GM10248 (cell line): ENCODE results near the gene POLR2F.

ENCODE experiments used
- CTCF ChIA-PET: fragments of 300-600 bp; sonication (Branson Sonifier 250); formaldehyde crosslinking; extraction: SDS; loops from one replicate; lab custom pipeline; 2021; ENCODE audit warnings: antibody characterized with exemption; lab: Yijun Ruan, JAX
- POLR2A ChIA-PET: fragments of 350-650 bp; sonication (Branson Sonifier 250); formaldehyde crosslinking; extraction: SDS; loops from one replicate; lab custom pipeline; 2020; ENCODE audit warnings: antibody characterized with exemption; lab: Yijun Ruan, JAX
- DNase-seq: peaks from one replicate; pipeline ENCODE4 v3.0.0; 2012; ENCODE audit errors: extremely low spot score
- TF ChIP-seq, protein P1 (sequence below): IDR thresholded peaks from 2 replicates; pipeline ENCODE4 v1.5.1; 2012; ENCODE audit warnings: mild to moderate bottlenecking, low read depth; ENCODE audit errors: extremely low read depth, missing control alignments, control extremely low read depth

The POLR2F gene

DNA sequence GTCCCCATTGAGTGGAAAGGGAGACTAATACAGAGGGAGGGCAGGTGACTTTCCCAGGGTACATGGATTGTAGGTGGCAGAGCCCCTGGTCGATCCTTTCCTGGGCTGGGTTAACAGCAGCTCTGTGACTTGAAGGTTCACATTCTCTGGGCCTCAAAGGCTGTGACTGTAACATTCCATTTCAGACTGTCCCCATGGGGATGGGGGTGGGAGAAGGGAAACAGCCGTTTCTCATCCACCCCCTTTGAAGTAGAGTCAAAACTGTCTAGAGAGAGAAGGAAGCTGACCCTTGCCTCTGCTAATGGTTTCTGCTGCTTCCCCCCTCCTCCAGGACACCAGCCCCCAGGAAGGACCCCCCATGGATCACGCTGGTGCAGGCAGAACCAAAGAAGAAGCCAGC lies 28.2 kb upstream of the POLR2F start:
- ChIA-PET CTCF (interaction anchor here (1.1 kb wide), 1 partner anchor 319 kb away, joined by 3 read pairs; no protein-coding TSS in a partner anchor), POLR2A (no interaction called here)
- DNase-seq, result no peak
- TF ChIP-seq, protein P1, sequence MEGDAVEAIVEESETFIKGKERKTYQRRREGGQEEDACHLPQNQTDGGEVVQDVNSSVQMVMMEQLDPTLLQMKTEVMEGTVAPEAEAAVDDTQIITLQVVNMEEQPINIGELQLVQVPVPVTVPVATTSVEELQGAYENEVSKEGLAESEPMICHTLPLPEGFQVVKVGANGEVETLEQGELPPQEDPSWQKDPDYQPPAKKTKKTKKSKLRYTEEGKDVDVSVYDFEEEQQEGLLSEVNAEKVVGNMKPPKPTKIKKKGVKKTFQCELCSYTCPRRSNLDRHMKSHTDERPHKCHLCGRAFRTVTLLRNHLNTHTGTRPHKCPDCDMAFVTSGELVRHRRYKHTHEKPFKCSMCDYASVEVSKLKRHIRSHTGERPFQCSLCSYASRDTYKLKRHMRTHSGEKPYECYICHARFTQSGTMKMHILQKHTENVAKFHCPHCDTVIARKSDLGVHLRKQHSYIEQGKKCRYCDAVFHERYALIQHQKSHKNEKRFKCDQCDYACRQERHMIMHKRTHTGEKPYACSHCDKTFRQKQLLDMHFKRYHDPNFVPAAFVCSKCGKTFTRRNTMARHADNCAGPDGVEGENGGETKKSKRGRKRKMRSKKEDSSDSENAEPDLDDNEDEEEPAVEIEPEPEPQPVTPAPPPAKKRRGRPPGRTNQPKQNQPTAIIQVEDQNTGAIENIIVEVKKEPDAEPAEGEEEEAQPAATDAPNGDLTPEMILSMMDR, result no peak

DNA sequence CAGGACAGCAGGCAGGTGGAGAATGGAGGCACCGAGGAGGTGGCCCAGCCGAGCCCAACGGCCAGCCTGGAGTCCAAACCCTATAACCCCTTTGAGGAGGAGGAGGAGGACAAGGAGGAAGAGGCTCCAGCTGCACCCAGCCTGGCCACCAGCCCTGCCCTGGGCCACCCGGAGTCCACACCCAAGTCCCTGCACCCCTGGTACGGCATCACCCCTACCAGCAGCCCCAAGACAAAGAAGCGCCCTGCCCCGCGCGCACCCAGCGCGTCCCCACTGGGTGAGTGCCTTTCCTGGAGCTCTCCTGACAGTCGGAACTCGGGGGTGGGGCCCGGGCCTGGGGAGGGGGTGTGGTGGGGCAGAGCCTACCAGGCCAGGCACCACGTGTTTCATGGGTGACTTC lies 27.7 kb upstream of the POLR2F start:
- DNase-seq, result no peak
- ChIA-PET CTCF (interaction anchor here (0.9 to 1.1 kb wide), 3 partner anchors 12 to 319 kb away, joined by 3 to 4 read pairs (median 3); no protein-coding TSS in a partner anchor), POLR2A (no interaction called here)
- TF ChIP-seq, protein P1, result no peak

DNA sequence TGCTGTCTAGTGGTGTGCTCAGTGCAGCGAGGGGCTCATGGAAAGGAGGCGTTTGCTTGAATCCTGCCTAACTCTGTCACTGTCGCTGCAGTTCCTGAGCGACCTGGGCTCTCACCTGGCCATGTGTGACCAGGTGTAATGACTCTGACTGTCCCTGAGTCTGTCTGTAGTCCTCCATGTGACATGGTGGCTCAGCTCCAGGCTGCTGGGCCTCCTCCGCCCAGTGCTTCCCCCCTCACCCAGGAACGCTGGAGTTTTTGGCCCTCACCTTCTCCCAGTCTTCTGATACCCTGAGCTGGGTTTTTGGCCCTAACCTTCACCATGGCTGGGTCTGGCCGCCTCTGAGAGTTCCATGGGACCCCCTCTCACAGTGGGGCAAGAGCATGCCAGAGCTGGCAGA lies 27.1 kb upstream of the POLR2F start:
- TF ChIP-seq, protein P1, result no peak
- POLR2A ChIA-PET, result no interaction called here
- no peak for DNase-seq
- CTCF ChIA-PET, result interaction anchor here (0.9 to 1.6 kb wide), 4 partner anchors 12 to 320 kb away, joined by 3 to 4 read pairs (median 4); no protein-coding TSS in a partner anchor

DNA sequence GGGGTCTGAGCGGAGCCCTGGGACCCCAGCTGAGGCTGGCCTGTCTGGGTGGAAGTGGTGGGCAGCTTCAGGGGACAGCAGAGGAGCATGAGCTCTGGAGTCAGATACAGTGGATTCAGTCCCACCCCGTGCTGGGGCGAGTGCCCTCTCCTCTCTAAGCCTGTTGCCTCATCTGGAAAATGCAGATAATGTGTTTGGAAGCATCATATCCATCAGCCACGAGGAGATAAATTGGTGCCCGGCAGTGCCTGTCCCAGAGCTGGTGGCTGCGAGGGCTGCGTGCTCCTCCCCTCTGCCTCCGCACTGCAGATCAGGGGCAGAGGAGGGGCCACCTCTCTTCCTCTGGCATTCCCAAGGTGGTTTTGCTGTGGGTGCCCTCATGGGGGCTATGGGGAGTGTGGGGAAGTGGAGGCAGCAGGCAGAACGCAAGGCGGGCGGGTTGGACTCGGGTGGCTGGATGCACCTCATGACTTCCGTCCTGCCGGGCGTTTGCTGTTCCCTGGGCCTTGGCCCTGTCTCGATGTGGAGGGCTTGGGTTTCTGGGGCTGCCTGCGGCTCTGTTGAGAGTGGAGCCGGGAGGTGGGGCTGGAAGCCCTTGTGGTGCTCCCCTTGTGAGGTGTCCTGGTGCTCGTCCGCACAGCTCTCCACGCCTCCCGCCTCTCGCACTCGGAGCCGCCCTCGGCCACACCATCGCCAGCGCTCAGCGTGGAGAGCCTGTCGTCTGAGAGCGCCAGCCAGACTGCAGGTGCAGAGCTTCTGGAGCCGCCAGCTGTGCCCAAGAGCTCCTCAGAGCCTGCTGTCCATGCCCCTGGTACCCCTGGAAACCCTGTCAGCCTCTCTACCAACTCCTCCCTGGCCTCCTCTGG lies 26.5 kb upstream of the POLR2F start:
- DNase-seq, result no peak
- ChIA-PET CTCF (interaction anchor here (1.0 to 1.6 kb wide), 3 partner anchors 11 to 38 kb away, joined by 4 read pairs; partner anchors contain the start of gene MICALL1), POLR2A (no interaction called here)
- TF ChIP-seq, protein P1, result no peak

DNA sequence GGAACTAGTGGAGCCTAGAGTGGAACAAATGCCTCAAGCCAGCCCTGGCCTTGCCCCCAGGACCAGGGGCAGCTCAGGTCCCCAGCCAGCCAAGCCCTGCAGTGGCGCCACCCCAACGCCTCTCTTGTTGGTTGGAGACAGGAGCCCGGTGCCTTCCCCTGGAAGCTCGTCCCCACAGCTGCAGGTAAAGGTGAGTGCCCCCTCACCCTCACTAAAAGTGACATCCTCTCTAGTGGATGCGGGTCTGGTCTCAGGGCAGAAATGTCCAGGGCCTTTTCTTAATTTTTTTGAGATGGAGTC lies 25.9 kb upstream of the POLR2F start:
- no peak for DNase-seq
- CTCF ChIA-PET, result interaction anchor here (1.2 to 1.6 kb wide), 2 partner anchors 22 to 38 kb away, joined by 4 read pairs; partner anchors contain the start of gene MICALL1
- POLR2A ChIA-PET, result no interaction called here
- TF ChIP-seq, protein P1, result no peak

DNA sequence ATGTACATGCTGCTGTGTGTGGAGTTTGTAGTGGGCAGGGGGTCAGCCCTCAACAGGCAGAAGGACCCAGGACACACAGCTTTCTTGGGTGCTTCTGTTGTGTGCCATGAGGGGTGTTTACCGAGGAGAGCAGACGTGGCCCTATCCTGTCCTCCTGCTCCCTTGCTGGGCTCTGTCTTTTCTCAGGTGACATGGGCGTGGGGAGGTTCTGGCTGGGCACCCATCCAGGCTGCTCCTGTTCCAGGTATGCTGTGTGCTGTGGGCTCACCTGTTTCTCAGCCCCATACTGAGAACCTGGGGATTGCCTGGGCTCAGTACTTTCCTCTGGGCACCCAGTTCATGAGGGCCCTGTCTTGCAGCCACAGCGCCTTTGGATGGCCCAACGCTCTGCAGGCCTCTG lies 24.1 kb upstream of the POLR2F start:
- TF ChIP-seq, protein P1, result no peak
- no peak for DNase-seq
- POLR2A ChIA-PET, result no interaction called here
- CTCF ChIA-PET, result interaction anchor here (5.0 kb wide), 1 partner anchor 111 kb away, joined by 36 read pairs; no protein-coding TSS in a partner anchor
